Thyroid gland (tissue), 4 donors: ENCODE data around the gene ZNF672. TPM values are rescaled to one million over a fixed set of nuclear protein-coding genes. Genes with fewer than 3 reads are reported as not detected.
"Not testable (repeated sequence)": the region's sequence is repeated elsewhere in the genome, so short reads cannot be mapped to it uniquely, and the experiment has no call there.

ENCODE experiments used
- DNase-seq, 2 donors: peaks; one replicate each; pipeline ENCODE4 v3.0.0-alpha.2; 2019
- H3K27ac ChIP-seq, 3 donors: fragments of 200-600 bp; sonication (generic); 1 replicate in 2 of 3; 2 replicates in 1 of 3; pipeline ENCODE4 v1.5.1; 2016 to 2019; ENCODE audit warnings: mild to moderate bottlenecking in 1 of 3, moderate library complexity in 1 of 3
- H3K27me3 ChIP-seq: fragments of 200-600 bp; sonication (generic); one replicate; pipeline ENCODE4 v1.5.1; 2019
- H3K36me3 ChIP-seq, 2 donors: fragments of 200-600 bp; sonication (generic); one replicate each; pipeline ENCODE4 v1.5.1; 2016 to 2019
- H3K4me1 ChIP-seq, 2 donors: fragments of 200-600 bp; sonication (generic); one replicate each; pipeline ENCODE4 v1.5.1; 2017 to 2019
- H3K4me3 ChIP-seq, 3 donors: fragments of 200-600 bp; sonication (generic); replicated peaks in 1 of 3; 1 replicate in 2 of 3; 2 replicates in 1 of 3; pipeline ENCODE4 v1.5.1; 2016; ENCODE audit warnings: mild to moderate bottlenecking in 1 of 3
- H3K9me3 ChIP-seq: fragments of 200-600 bp; sonication (generic); one replicate; pipeline ENCODE4 v1.5.1; 2017
- POLR2A ChIP-seq, 2 donors: fragments of 450-650 bp; IDR thresholded peaks; one replicate each; pipeline ENCODE4 v1.6.1; 2017; ENCODE audit warnings: antibody characterized with exemption in 2 of 2, mild to moderate bottlenecking in 2 of 2, moderate library complexity in 1 of 2
- WGBS, 2 donors: methylation state at CpG; one replicate each; pipeline ENCODE4 v1.1.5; 2017; 5-methylcytosine and 5-hydroxymethylcytosine counted together
- intact Hi-C: fragments of 100-400 bp; cut with DNase I; formaldehyde crosslinking; loops from one replicate; pipeline ENCODE4 v1.15.1; 2023
- total RNA-seq, 4 donors: library from RNA; depleted of rRNA; stranded (reverse); fragments of >200 nt; gene quantifications; one replicate each; pipeline ENCODE4 v1.2.3, GENCODE V29; 2016
- TF ChIP-seq, protein P1 (sequence below), 6 experiments: fragments of 200-600 bp in 3 of 6; fragments of 450-650 bp in 3 of 6; sonication (generic) in 3 of 6; IDR thresholded peaks; one replicate each; pipeline ENCODE4 v1.5.1; 2016 to 2019; ENCODE audit warnings: antibody characterized with exemption in 6 of 6, mild to moderate bottlenecking in 2 of 6, inconsistent platforms in 1 of 6, moderate library complexity in 1 of 6

The ZNF672 gene
- total RNA-seq, 4 donors from 2014 or later: 43.5 to 82.2 (median 53.7) TPM

DNA sequence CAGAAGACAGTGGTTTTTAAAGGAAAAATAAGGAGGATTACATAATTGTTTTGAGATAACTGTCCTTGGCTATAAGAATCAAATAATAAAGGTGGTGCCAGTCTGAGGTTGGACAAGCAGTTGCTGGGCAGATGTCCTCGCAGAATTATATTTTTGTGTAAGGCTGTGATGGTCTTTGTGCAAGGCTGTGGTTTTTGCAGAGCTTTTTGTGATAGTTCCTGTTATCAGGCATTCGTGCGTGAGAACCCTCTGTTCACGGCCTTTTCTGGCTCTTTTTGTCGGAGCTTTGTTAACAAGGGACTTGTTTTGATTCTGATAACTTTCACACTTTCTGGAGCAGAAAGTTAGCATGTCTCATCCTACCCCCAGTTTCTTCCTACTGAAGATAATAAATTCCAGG lies 45.7 kb upstream of the ZNF672 start:
- WGBS, 2 donors: 76 to 88% methylated on average over 5 of the region's 5 CpGs
- H3K36me3 ChIP-seq: no peaks in the 10 kb centered on the region
- H3K9me3 ChIP-seq: no peaks in the 10 kb centered on the region
- DNase-seq: no peak
- H3K27ac ChIP-seq: no peak overlapping the region
- H3K4me3 ChIP-seq: no peak overlapping the region
- intact Hi-C loops: no loop called here
- no peaks in the 10 kb centered on the region for H3K27me3 ChIP-seq
- TF ChIP-seq, protein P1, sequence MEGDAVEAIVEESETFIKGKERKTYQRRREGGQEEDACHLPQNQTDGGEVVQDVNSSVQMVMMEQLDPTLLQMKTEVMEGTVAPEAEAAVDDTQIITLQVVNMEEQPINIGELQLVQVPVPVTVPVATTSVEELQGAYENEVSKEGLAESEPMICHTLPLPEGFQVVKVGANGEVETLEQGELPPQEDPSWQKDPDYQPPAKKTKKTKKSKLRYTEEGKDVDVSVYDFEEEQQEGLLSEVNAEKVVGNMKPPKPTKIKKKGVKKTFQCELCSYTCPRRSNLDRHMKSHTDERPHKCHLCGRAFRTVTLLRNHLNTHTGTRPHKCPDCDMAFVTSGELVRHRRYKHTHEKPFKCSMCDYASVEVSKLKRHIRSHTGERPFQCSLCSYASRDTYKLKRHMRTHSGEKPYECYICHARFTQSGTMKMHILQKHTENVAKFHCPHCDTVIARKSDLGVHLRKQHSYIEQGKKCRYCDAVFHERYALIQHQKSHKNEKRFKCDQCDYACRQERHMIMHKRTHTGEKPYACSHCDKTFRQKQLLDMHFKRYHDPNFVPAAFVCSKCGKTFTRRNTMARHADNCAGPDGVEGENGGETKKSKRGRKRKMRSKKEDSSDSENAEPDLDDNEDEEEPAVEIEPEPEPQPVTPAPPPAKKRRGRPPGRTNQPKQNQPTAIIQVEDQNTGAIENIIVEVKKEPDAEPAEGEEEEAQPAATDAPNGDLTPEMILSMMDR (IDR thresholded peaks at IDR 0.05): no peak
- TF ChIP-seq POLR2A (IDR thresholded peaks at IDR 0.05): no peak
- H3K4me1 ChIP-seq: no peaks in the 10 kb centered on the region

GRCh38 chr1:248793592-248793991 lies 44.4 kb upstream of the ZNF672 start:
- intact Hi-C loops: no loop called here
- Histone ChIP-seq H3K27me3 (no peaks in the 10 kb centered on the region), H3K4me1 (no peaks in the 10 kb centered on the region), H3K27ac (no peak overlapping the region), H3K36me3 (no peaks in the 10 kb centered on the region), H3K9me3 (no peaks in the 10 kb centered on the region), H3K4me3 (no peak overlapping the region)
- no peak for TF ChIP-seq POLR2A (IDR thresholded peaks at IDR 0.05)
- TF ChIP-seq, protein P1 (IDR thresholded peaks at IDR 0.05): no peak
- DNase-seq: no peak

- H3K36me3 ChIP-seq, H3K27me3 ChIP-seq, DNase-seq, H3K4me1 ChIP-seq, H3K4me3 ChIP-seq, H3K27ac ChIP-seq, intact Hi-C loops, H3K9me3 ChIP-seq: not testable (repeated sequence)
- 82 to 86% methylated on average over 5 of the region's 5 CpGs for WGBS, 2 donors
Observed at GRCh38 chr1:248794663-248795062, 43.4 kb upstream of the ZNF672 start.

DNA sequence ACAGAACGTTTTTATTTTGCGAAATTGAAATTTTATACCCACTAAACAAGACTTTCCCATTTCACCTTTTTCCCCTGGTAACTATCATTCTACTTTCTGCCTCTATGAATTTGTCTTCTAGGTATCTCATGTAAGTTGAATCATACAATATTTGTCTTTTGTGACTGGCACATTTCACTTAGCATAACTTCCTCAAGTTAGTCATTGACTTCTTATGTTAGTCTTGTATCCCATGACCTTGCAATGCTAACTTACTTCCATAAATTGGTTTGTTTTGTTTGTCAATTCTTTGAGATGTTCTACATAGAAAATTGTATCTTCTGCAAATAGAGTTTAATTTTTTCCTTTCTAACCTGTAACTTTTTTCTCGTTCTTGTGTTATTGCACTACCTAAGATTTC lies 39.2 kb upstream of the ZNF672 start:
- WGBS, 2 donors: 74 to 86% methylated on average over 3 of the region's 3 CpGs
- Histone ChIP-seq H3K4me1 (no peaks in the 10 kb centered on the region), H3K4me3 (no peak overlapping the region), H3K9me3 (no peaks in the 10 kb centered on the region), H3K27ac (no peak overlapping the region), H3K36me3 (no peaks in the 10 kb centered on the region), H3K27me3 (no peaks in the 10 kb centered on the region)
- TF ChIP-seq, protein P1 (IDR thresholded peaks at IDR 0.05): no peak
- no peak for TF ChIP-seq POLR2A (IDR thresholded peaks at IDR 0.05)
- intact Hi-C loops: no loop called here
- DNase-seq: no peak

DNA sequence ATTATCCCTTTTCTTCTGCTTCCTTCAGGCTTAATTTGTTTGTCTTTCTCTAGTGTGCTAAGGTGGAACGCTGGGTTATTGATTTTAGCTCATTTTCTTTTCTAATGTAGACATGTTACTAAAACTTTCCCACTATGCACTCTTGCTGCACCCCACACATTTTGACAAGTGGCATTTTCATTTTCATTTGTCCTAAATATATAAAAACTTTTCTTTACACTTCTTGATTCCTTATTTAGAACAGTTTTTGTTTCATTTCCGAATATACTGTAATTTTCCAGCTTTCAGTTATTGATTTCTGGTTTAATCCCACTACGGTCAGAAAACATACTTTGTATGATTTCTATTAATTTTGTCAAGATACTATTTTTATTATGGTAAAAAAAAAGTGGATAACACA lies 37.6 kb upstream of the ZNF672 start:
- no peaks in the 10 kb centered on the region for H3K9me3 ChIP-seq
- intact Hi-C loops: no loop called here
- DNase-seq: no peak
- no peak for TF ChIP-seq POLR2A (IDR thresholded peaks at IDR 0.05)
- TF ChIP-seq, protein P1 (IDR thresholded peaks at IDR 0.05): no peak
- H3K27me3 ChIP-seq: no peaks in the 10 kb centered on the region
- H3K4me1 ChIP-seq: no peaks in the 10 kb centered on the region
- no peaks in the 10 kb centered on the region for H3K36me3 ChIP-seq
- no peak overlapping the region for H3K27ac ChIP-seq
- WGBS, 2 donors: 73 to 84% methylated on average over 3 of the region's 3 CpGs
- H3K4me3 ChIP-seq: no peak overlapping the region

- TF ChIP-seq, protein P1 (IDR thresholded peaks at IDR 0.05): no peak
- TF ChIP-seq POLR2A (IDR thresholded peaks at IDR 0.05): no peak
- H3K4me3 ChIP-seq: no peak overlapping the region
- intact Hi-C loops: no loop called here
- no peaks in the 10 kb centered on the region for H3K4me1 ChIP-seq
- no peak overlapping the region for H3K27ac ChIP-seq
- no peaks in the 10 kb centered on the region for H3K36me3 ChIP-seq
- WGBS, 2 donors: 84 to 87% methylated on average over 6 of the region's 6 CpGs
- H3K27me3 ChIP-seq: no peaks in the 10 kb centered on the region
- no peak for DNase-seq
- no peaks in the 10 kb centered on the region for H3K9me3 ChIP-seq
Observed at GRCh38 chr1:248802454-248802853, 35.6 kb upstream of the ZNF672 start.

DNA sequence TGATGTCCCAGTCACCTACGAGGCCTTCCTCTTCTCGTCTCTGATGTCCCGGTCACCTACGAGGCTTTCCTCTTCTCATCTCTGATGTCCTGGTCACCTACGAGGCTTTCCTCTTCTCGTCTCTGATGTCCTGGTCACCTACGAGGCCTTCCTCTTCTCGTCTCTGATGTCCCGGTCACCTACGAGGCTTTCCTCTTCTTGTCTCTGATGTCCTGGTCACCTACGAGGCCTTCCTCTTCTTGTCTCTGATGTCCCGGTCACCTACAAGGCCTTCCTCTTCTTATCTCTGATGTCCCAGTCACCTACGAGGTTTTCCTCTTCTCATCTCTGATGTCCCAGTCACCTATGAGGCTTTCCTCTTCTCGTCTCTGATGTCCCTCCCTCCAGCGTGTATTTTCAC lies 34.5 kb upstream of the ZNF672 start:
- H3K27me3 ChIP-seq, H3K4me1 ChIP-seq, H3K27ac ChIP-seq, DNase-seq, H3K36me3 ChIP-seq, intact Hi-C loops, H3K4me3 ChIP-seq, H3K9me3 ChIP-seq: not testable (repeated sequence)
- 90% methylated on average over 15 of the region's 15 CpGs for WGBS, 2 donors
